Hematopoietic multipotent progenitor cell treated with erythropoietin and hydrocortisone succinate and interleukin-3 and kit ligand, for 8 days (in vitro differentiated cells): ENCODE data around the gene TMEM38B.
"Not testable (repeated sequence)": the region's sequence is repeated elsewhere in the genome, so short reads cannot be mapped to it uniquely, and the experiment has no call there.

Source experiments
- DNase-seq: peaks from one replicate; pipeline ENCODE4 v3.0.0-alpha.2; 2015

The TMEM38B gene

DNA sequence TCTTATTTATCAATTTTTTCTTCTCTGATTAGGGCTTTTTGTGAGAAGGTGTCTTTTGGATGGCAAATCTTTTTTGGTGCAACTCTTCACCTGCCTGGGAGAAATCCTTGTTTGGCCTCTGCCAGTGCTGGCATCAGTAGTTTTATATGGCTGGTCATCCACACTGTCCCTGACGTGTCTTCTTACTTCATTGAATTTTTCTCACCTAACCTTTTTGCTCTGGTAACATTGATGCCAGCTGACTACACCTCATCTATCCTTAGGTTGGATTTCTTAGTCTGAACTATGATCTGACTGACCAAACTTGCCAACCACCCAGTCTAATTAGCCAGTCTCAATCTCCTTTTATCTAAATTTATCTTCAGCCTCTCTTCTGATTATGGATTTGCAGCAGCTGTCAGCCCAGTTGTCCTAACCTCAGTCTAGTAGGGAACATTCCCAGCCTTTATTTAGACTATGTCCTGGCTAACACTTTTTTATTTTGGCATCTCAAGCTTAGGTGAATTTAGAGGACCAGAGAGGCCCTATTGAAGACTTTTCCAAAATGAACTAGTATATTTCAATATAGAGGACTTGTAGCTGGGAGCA, 10.6 kb upstream of the TMEM38B start:
- no peak for DNase-seq

GRCh38 chr9:105686936-105687335, 7.4 kb upstream of the TMEM38B start:
- DNase-seq = no peak

- no peak for DNase-seq
Observed at GRCh38 chr9:105690742-105691141, 3.6 kb upstream of the TMEM38B start.

DNA sequence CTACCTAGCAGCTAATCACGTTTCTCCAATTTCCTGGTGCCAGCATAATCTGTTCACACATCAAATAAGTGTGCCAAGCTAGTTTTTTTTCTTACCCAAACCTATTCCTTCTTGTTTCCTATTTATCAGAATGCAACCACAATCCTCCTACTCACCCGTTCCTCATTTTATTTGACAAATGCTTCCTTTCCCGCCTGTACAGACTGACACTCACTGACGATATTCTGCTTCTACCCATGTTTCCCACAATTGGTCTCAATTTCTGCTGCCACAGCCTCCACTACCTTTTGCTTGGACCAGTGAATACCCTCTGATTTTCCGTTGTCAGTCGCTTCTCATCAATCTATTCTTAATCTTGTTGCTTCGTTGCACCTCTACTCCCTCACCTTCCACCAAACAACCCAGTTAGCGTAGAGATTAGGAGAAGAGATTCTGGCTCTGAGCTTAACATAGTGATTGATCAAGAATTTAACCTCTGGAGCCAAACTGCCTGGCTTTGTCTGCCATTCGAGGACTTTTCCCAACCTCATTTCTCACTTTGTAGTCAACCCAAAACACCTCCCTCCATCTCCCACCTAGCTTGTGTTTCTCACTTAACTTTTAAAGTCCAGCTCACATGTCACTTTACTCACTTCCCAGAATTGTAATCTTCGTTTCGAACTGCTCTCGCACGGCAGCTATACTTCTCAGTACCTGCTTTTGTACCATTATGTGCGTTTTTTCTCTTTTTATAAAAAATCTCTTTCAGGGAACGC, 729 bp upstream of the TMEM38B start:
- DNase-seq = peak; percentile 19

DNA sequence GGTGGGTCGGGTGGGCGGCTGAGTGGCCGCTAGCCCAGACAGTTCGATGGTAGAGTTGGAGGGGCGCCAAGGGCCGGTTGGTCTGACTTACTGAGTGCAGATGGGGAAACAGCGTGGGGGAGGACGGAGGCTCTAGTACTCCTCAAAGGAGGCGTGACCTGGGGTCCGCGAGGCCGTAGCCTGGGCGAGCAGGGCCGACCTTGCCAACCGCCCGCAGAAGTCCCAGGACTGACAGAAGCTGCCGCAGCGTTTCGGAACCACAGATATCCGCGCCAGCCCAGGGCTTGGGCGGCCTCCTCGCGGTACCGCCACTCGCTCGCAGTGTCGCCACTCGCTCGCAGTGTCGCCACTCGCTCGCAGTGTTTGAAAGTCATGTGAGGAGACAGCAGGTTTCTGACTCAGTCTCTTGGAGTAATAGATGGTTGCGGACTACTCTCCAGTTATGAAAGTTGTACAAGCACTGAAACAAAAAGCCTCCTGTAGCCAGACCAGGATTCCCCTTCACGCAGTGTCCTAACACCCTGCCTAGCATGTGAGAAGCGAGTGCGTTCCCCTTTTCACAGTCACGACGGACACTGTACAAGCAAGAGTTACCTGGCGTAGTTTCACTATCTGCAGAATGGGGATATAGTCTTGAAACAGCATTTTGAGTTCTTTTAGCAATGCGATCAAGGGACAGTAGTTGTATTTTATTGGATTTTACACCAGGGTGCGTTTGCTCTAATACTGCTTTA, 674 bp downstream of the TMEM38B start:
- DNase-seq = peak; percentile 65

DNA sequence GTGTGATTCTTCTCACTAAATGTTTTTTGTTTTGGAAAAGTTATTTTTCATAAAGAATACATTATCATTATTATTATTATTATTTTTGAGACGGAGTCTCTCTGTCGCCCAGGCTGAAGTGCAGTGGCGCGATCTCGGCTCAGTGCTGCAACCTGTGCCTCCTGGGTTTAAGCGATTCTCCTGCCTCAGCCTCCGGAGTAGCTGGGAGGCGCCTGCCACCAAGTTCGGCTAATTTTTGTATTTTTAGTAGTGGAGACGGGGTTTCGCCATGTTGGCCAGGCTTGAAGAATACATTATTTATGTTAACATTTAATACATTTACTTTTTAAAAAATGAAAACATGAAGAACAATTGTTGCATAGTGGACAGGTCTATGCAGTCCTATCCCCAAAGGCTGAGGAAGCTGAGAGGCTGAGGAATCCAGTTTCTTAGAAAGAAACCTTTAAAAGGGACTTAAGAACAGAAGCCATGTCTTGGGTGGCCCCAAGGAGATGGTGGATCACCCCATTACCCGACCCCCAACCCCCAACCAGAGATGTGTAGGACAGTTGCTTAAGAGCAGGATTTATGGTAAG, 2.0 kb downstream of the TMEM38B start:
- DNase-seq = no peak

DNA sequence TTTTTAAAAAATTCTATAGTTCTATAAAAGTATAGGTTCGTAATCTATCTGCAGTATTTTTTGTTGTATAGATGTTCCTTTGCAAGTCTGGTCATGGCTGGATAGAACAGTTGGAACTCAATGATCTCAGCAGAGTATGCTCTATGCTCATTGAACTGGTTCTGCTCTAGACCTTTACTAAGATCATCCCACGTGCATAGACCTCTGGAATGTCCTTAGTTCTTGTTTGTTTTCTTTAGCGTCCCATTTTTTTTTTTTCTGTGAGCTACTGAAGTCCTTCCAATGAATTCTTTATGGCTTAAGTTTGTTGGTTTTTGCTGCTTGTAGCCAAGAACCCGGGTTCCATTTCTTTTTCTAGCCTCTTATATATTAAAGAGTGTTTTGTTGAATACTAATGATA, 3.5 kb downstream of the TMEM38B start:
- DNase-seq = no peak

- no peak for DNase-seq
Observed at GRCh38 chr9:105698348-105698870, 4.1 kb downstream of the TMEM38B start.

GRCh38 chr9:105700668-105701067, 6.3 kb downstream of the TMEM38B start:
- no peak for DNase-seq

DNA sequence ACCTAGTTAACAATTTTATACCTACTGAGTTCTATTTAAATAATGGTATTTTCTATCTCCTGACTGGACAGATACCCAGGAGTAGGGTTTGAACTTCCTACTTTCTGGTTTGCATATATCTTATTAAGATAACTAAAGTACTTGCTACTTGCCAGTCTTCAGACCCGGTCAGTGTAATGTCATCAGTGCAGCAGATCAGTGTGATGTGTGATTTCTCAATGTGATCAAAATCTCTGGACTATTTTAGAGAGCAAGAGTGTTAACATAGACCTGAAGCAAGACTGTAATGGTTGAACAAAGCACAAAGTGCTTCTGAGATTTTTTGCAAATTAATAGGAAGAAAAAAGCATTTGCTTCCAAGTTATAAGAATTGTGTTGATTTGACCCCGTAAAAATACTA, 6.8 kb downstream of the TMEM38B start:
- DNase-seq = no peak

DNA sequence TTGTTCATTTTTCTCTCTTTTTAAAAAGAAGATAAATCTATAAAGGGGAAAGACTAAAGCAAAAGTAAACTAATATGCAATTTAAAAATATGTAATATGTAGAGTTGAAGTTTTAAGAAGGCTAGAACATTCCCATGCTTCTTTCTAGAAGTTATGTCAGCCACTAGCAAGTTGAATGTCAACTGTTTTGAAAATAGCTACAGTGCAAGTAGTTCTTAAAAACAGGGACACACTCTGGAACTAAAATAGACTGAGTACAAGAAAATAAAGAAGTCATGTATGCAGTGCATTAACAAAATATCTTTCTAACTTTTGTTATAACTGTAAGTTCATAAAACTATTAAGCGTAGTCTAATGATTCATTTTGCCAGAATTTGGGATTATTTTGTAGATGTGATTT, 7.9 kb downstream of the TMEM38B start:
- DNase-seq = no peak

DNA sequence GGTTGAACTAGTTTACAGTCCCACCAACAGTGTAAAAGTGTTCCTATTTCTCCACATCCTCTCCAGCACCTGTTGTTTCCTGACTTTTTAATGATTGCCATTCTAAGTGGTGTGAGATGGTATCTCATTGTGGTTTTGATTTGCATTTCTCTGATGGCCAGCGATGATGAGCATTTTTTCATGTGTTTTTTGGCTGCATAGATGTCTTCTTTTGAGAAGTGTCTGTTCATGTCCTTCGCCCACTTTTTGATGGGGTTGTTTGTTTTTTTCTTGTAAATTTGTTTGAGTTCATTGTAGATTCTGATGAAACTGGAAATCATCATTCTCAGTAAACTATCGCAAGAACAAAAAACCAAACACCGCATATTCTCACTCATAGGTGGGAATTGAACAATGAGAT, 9.3 kb downstream of the TMEM38B start:
- DNase-seq = not testable (repeated sequence)

- DNase-seq = no peak
Observed at GRCh38 chr9:105706156-105706555, 11.8 kb downstream of the TMEM38B start.

DNA sequence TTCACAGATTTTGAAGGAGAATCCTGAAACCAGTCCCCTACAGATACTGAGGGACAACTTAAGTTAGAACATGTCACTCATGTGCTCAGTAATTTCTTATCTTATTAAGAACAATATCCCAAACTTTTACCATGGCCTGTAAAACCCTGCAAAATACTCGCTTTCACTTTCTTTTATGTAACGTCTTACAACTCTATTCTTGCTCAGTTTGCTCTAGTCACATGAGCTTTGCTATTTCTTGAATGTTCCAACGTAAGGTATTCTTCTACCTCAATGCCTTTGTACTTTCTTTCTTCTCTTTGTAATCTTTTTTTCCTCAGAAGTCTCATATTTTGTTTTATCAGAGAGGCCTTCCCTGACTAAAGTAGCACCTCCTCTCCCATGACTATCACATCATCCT, 14.1 kb downstream of the TMEM38B start:
- DNase-seq = no peak

DNA sequence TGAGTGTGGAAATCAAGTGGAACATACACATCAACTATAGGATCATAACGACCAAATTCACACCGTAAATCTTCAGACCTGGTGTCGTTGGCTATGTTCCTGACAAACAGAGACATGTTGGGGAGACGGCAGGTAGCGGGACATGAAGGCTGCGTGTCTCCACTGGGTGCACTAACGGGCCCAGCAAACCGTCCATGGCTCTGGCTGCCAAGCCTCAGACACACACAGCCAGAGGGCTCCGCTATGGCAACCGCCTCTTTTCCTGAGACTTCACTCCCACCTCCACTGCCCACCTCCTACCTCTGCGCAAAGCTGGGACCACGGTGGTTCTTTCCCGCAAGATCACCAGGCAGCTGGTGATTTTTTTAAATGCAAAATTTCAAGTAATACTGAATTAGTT, 16.3 kb downstream of the TMEM38B start:
- DNase-seq = no peak

- DNase-seq = no peak
Observed at GRCh38 chr9:105711867-105712266, 17.5 kb downstream of the TMEM38B start.

- DNase-seq = no peak
Observed at GRCh38 chr9:105712297-105712696, 18.0 kb downstream of the TMEM38B start.

- no peak for DNase-seq
Observed at GRCh38 chr9:105712773-105713172, 18.4 kb downstream of the TMEM38B start.

DNA sequence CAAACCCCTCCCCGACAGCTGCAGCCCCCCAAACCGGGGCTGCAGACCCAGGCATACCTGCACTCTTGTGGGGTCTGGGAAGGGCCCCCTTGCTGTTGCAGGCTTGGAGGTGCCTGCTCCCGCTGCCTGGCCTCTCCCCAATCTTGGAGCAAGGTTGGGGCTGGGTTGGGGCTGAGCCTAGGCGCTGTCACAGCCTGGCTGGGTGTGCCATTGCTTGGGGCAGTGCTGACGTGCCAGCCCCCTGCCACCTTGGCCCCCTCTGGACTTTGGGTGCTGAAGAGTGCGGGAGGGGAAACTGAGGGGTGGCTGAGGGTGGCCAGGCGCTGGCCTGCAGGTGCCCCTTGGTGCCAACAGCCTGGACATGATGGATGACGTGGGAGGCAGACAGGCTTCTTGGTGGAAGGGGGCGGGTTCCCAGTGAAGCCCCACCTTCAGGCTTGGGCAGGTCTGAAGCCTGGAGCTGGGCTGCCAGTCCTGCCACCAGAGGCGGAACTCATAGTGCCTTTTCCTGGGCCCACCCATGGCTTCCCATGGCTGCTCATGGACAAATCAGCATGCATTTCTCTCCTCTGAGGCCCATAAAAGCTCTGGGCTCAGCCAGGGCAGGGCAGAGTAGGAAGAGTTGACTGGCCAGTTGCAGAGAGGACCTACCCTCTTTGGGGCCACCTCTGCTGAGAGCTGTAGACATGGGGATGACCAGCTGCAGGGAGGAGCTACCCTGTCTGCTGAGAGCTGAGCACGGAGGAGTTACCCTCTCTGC, 19.1 kb downstream of the TMEM38B start:
- DNase-seq = no peak

- DNase-seq = no peak
Observed at GRCh38 chr9:105714020-105714331, 19.6 kb downstream of the TMEM38B start.

GRCh38 chr9:105716146-105716545, 21.8 kb downstream of the TMEM38B start:
- DNase-seq = no peak

- no peak for DNase-seq
Observed at GRCh38 chr9:105722099-105722498, 27.8 kb downstream of the TMEM38B start.

DNA sequence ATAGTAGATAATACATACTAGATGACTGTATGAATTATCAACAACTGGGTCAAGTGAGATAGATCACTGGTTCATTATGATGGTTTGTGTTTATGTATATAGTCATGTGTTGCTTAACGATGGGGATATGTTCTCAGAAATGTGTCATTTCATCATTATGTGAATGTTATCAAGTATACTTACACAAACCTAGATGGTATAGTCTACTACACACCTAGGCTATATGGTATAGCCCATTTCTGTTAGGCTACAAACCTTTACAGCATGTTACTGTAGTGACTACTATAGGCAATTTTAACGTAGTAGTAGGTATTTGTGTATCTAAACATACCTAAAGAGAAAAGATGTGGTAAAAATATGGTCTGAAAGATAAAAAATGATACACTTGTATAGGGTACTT, 31.0 kb downstream of the TMEM38B start:
- no peak for DNase-seq
